OCI-LY3 (cell line): ENCODE measurements around the gene RBM20.

Experiments
- H2AFZ ChIP-seq: fragments of 200-600, 300-600 bp; shearing (Covaris generic); 2 replicates; pipeline ENCODE4 v1.6.0; 2014; ENCODE audit warnings: antibody characterized with exemption, low read depth, low read length
- H3K27ac ChIP-seq: fragments of 200-600, 300-600 bp; sonication (generic); 2 replicates; pipeline ENCODE4 v1.5.1; 2014; ENCODE audit warnings: mild to moderate bottlenecking, low read length, moderate library complexity, mixed read lengths
- H3K27me3 ChIP-seq: fragments of 200-600, 300-600 bp; sonication (generic); 2 replicates; pipeline ENCODE4 v1.6.1; 2014; ENCODE audit warnings: low read depth, low read length, mixed read lengths
- H3K36me3 ChIP-seq: fragments of 200-600, 300-600 bp; sonication (generic); replicated peaks from 2 replicates; pipeline ENCODE3; 2014; ENCODE audit warnings: low read depth, low read length, mixed read lengths
- H3K4me1 ChIP-seq: fragments of 300-600, 200-600 bp; sonication (generic); 2 replicates; pipeline ENCODE4 v1.6.1; 2014; ENCODE audit warnings: low read length, mixed read lengths
- H3K4me2 ChIP-seq: fragments of 200-600, 300-600 bp; sonication (generic); 2 replicates; pipeline ENCODE4 v1.6.1; 2014; ENCODE audit warnings: low read length, mixed read lengths
- H3K4me3 ChIP-seq: fragments of 300-600, 200-600 bp; sonication (generic); 2 replicates; pipeline ENCODE4 v1.5.1; 2014; ENCODE audit warnings: antibody characterized with exemption, mild to moderate bottlenecking, low read length, moderate library complexity
- H3K79me2 ChIP-seq: fragments of 300-600, 200-600 bp; shearing (Covaris generic); 2 replicates; pipeline ENCODE4 v1.6.1; 2014; ENCODE audit warnings: mild to moderate bottlenecking, low read length, mixed read lengths
- H3K9ac ChIP-seq: fragments of 300-600, 200-600 bp; shearing (Covaris generic); 2 replicates; pipeline ENCODE4 v1.6.0; 2014; ENCODE audit warnings: mild to moderate bottlenecking, low read length, moderate library complexity
- H3K9me3 ChIP-seq: fragments of 200-600, 300-600 bp; shearing (Covaris generic); 2 replicates; pipeline ENCODE4 v1.6.1; 2014; ENCODE audit warnings: low read length, mixed read lengths; ENCODE audit not compliant: insufficient read depth
- H4K20me1 ChIP-seq: fragments of 200-600, 300-600 bp; sonication (generic); 2 replicates; pipeline ENCODE4 v1.6.1; 2016; ENCODE audit warnings: low read length, mixed read lengths; ENCODE audit not compliant: insufficient read depth
- EZH2phosphoT487 ChIP-seq: fragments of 200-600 bp; shearing (Covaris generic); IDR thresholded peaks from 2 replicates; pipeline ENCODE4 v1.6.1; 2018; ENCODE audit warnings: antibody characterized with exemption, mixed run types, low read depth
- TF ChIP-seq, protein P1 (sequence below): fragments of 200-600, 300-600 bp; sonication (generic); IDR thresholded peaks from 2 replicates; pipeline ENCODE4 v1.5.1; 2014; ENCODE audit warnings: antibody characterized with exemption, low read length, low read depth

Gene RBM20

DNA sequence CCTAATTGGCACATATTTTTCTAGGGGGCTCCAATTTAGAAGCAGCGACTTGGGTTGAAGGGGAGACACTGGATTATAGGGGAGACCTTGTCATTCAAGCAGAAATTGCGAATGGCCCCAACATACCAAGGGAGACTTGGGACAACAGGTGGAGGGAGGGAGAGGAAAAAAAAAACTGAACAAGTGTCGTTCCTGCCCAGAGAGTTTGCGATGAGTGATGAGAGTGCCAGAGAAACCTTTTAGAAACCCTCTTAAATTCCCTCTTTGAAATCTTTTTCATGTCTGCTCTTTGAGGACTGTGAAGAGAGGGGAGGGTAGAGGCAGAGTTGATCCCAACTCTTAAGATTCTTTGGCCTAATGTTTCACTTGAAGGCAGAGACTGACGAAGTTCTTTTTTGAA lies 24.3 kb downstream of the RBM20 start:
- Histone ChIP-seq H3K36me3 (no peaks in the 10 kb centered on the region), H3K4me2 (no peak overlapping the region), H2AFZ (no peak overlapping the region), H3K27ac (no peak overlapping the region), H3K79me2 (no peaks in the 10 kb centered on the region), H3K9ac (no peak overlapping the region), H3K27me3 (no peaks in the 10 kb centered on the region), H3K4me3 (no peak overlapping the region), H3K4me1 (0 out of 2 replicates have a peak, but pooled peaks cover 3% of the 10 kb centered on the region), H3K9me3 (no peaks in the 10 kb centered on the region), H4K20me1 (no peaks in the 10 kb centered on the region)
- TF ChIP-seq, protein P1, sequence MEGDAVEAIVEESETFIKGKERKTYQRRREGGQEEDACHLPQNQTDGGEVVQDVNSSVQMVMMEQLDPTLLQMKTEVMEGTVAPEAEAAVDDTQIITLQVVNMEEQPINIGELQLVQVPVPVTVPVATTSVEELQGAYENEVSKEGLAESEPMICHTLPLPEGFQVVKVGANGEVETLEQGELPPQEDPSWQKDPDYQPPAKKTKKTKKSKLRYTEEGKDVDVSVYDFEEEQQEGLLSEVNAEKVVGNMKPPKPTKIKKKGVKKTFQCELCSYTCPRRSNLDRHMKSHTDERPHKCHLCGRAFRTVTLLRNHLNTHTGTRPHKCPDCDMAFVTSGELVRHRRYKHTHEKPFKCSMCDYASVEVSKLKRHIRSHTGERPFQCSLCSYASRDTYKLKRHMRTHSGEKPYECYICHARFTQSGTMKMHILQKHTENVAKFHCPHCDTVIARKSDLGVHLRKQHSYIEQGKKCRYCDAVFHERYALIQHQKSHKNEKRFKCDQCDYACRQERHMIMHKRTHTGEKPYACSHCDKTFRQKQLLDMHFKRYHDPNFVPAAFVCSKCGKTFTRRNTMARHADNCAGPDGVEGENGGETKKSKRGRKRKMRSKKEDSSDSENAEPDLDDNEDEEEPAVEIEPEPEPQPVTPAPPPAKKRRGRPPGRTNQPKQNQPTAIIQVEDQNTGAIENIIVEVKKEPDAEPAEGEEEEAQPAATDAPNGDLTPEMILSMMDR = no peak
- no peak for TF ChIP-seq EZH2phosphoT487

DNA sequence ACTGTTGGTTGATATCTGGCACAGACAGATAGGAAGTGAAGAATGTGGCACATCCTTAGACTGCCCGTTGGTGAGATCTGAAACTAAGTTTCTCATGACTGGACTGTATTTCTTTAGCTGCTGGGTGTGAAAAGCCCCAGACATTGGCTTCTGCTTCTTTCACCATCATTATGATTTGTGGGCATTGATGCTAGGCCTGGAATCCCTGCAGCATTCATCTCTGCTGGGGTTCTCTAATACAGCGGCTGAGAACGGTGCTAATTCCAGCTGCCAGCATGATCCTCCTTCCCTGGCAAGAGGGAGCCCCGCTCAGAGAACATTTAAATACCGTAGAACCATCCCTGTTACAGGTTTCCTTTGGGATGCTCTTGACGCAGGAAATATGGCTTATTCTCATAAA lies 26.2 kb downstream of the RBM20 start:
- peaks cover 8% of the 10 kb centered on the region; the same call in 1 of the 2 replicates for H3K27me3 ChIP-seq

DNA sequence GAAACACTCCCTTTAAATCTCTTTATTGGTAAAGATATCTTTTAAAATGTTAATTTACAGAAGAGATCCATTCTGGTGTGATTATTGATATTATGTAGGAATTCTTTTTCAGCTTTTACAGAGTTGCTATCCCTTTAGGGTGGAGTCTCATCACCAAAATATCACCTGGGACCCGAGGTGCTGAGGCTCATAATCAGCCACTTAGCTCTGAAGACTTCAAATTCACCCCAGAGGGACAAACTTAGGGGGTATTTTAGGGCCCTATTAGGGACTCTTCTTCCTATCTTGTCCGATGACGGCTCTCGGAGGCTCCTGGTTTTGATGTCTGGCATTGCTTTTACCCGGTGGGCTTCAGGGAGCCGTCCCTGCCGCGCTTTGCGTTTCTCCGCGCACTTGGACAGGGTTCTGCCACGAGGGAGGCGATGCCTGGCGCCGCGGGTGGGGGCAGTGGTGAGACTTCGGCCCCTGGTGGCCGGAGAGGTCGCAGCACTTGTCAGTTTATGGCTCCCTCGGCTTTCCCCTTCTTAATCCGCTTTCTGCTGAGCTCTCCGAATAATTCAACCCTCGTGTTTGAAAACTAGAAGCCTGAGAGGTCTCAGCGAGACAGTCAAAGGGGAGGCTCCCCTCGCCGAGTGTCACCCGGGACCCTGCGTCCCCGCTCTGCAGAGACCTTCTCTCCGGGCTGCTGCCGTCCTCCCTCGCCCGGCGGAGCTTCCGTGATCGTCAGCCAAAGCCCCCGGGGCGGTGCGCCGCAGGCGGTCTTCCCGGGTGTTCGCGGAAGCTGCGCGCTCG lies 27.8 kb downstream of the RBM20 start:
- no peaks in the 10 kb centered on the region for H3K36me3 ChIP-seq
- H3K27ac ChIP-seq = no peak overlapping the region
- no peak for TF ChIP-seq EZH2phosphoT487
- TF ChIP-seq, protein P1 = peak; percentile 53
- H3K4me3 ChIP-seq = peak overlapping the region; percentile 95
- peak overlapping the region; percentile 70 for H3K9ac ChIP-seq
- H2AFZ ChIP-seq = peak overlapping the region; percentile 99
- H4K20me1 ChIP-seq = no peaks in the 10 kb centered on the region
- H3K27me3 ChIP-seq = peaks cover 8% of the 10 kb centered on the region; the same call in 1 of the 2 replicates
- 0 out of 2 replicates have a peak, but pooled peaks cover 3% of the 10 kb centered on the region for H3K4me1 ChIP-seq
- H3K4me2 ChIP-seq = peak overlapping the region; percentile 98
- no peaks in the 10 kb centered on the region for H3K79me2 ChIP-seq
- H3K9me3 ChIP-seq = no peaks in the 10 kb centered on the region

More for the DNA sequence above, 26.2 kb downstream of the RBM20 start:
- H3K4me2 ChIP-seq = no peak overlapping the region
- no peak overlapping the region for H3K27ac ChIP-seq
- TF ChIP-seq, protein P1 = no peak
- TF ChIP-seq EZH2phosphoT487 = no peak
- H2AFZ ChIP-seq = no peak overlapping the region
- H3K9me3 ChIP-seq = no peaks in the 10 kb centered on the region
- H3K9ac ChIP-seq = no peak overlapping the region
- H3K36me3 ChIP-seq = no peaks in the 10 kb centered on the region
- no peak overlapping the region for H3K4me3 ChIP-seq
- H3K79me2 ChIP-seq = no peaks in the 10 kb centered on the region
- H3K4me1 ChIP-seq = 0 out of 2 replicates have a peak, but pooled peaks cover 3% of the 10 kb centered on the region
- no peaks in the 10 kb centered on the region for H4K20me1 ChIP-seq

DNA sequence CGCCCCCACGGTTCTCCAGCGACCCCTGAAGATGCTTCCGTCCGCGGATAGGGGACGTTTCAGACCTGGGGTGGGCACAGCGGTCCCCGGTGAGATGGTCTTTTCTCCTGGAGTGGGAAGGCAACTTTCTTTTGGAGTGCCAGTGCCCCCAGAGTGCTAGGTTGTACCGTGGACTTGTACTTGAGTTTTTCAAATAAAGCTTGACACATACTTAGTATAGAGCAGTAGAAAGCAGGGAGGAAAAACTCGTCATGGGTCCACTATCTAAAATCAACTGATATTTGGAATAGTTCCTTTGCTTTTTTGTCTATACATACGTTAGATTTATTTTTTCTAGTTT lies 28.4 kb downstream of the RBM20 start:
- TF ChIP-seq EZH2phosphoT487 = no peak
- TF ChIP-seq, protein P1 = no peak
- Histone ChIP-seq H3K9ac (peak overlapping the region; percentile 70), H3K4me3 (peak overlapping the region; percentile 95), H3K4me1 (0 out of 2 replicates have a peak, but pooled peaks cover 3% of the 10 kb centered on the region), H3K79me2 (no peaks in the 10 kb centered on the region), H3K9me3 (no peaks in the 10 kb centered on the region), H2AFZ (peak overlapping the region; percentile 99), H3K36me3 (no peaks in the 10 kb centered on the region), H4K20me1 (no peaks in the 10 kb centered on the region), H3K27ac (no peak overlapping the region), H3K27me3 (peaks cover 8% of the 10 kb centered on the region; the same call in 1 of the 2 replicates), H3K4me2 (peak overlapping the region; percentile 98)
